Measurements from ENCODE around the gene P2RY2.

The P2RY2 gene

GRCh38 chr11:73248526-73249185 is 30.6 kb downstream of the P2RY2 start:
- DNase-seq = no peak

GRCh38 chr11:73249304-73249703 is 31.2 kb downstream of the P2RY2 start:
- no peak for DNase-seq

GRCh38 chr11:73249853-73250783 is 32.0 kb downstream of the P2RY2 start:
- DNase-seq = no peak

DNA sequence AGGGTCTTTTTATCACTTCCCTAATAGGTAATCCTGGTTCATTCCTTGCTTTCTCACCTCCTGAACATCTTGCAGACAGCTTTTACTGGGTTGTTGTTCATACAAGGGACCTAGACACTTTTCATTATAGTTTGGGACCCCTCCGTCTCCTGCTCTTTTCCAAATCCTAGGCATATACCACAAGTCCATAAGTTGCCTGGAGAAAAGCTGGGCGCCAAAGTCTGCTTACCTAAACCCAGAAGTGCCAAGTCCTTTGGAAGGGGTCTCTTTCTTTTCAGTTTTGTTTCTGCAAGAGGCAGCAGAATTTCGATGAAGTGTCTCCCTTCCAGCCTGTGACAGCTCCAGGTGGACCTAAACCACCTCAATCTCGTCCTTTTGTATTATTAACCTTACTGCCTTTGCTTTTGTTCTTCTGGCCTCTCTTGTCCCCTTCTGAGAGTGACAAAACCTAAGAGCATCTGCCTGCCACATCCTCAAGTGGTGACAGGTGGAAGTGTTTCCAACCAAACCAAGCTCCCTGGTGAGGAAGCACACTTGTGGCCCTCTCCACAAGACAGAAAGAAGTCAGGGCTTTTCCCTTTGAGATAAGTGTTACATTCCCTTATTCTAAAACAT is 34.6 kb downstream of the P2RY2 start:
- DNase-seq = no peak

DNA sequence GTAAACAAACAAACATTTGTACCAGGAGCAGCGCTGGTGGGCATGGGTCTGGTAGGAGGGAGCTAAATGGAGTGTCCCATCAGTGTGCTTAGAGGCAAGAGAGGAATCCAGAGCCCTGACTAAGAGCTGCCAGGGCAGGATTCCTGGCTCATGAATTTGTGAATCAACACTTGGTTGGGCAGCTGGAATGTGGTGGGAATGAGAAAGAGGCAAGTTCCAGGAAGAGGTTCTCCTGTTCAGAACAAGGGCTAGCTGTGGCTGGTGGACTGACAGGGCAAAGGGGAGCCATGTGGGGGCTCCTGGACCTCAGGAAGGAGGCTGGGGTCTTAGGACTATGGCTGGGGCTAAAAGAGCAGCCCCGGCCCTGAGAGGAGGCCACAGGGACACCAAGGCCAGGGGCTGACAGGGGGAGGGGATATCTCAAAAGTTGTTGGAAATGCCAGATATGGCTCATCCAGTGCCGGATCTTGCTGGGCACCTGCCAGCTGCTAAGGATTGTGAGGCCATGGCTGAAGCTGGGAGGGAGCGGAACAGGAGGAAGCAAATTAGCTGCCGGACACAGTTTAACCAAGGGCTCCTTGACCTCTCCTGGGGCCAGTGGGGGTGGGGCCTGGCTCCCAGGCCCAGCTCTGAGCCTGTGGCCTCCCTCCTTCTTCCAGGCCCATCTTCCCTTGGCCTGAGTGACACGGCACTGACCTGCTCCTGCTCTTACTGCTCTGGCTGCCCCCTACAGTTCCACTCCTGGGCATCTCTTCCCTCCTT is 39.4 kb downstream of the P2RY2 start:
- DNase-seq = no peak

- no peak for DNase-seq
Measured at GRCh38 chr11:73258104-73259035, 40.3 kb downstream of the P2RY2 start.

- DNase-seq = no peak
Measured at GRCh38 chr11:73259406-73260126, 41.5 kb downstream of the P2RY2 start.

GRCh38 chr11:73260127-73260457 is 42.0 kb downstream of the P2RY2 start:
- DNase-seq = no peak

DNA sequence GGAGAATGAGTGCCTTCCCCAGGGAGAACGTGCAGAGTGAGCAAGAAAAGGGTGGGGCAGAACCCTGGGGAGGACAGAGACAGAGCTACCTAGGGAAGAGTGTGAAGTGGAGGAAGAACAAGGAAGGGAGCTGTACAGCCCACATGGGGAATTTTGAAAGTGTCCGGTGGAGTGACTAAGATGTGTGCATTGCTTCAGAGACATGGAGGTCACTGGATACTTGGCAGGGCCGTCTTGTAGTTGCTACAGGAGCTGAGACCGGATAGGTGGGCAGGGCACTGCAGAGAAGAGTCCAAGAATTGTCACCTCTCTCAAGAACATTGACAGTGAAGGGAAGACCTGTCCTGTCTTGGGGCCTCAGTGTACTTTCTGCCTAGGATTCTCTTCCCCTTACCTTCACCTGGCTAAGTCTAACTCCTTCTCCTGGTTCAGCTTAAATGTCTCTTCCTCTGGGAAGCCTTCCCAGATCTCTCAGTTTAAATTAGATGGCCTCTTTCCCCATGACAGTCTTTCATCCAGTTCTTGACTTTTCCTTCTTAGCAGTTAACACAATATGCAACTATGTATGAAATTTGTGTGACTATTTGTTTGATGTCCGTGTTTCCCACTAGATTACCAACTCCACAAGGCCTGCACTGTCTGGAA is 44.9 kb downstream of the P2RY2 start:
- DNase-seq = no peak

- DNase-seq = no peak
Measured at GRCh38 chr11:73263640-73264039, 45.6 kb downstream of the P2RY2 start.

DNA sequence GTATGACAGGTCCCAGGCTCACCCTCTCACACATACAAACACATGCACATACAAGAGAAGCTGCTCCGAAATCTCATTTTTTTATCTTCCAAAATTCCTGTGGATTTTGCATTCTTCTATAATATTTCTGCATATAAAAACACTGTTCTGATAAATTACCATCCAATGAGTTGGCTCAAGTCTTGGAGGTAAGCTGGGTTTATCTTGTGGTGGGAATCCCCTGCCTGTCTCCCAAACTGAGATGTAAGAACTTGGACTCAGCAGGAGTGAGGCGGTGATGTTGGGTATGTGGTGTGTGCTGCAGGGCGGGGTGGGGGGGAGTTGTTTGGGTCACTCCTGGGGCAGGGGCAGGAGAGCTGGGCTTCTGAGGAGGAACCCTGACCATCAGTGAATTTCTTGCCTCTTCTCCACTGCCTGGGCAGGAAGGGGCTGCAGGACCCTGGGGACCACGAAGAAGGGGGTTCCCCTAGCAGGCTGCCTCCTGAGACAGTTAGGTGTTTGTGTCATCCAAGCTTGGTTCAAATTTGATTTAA is 47.3 kb downstream of the P2RY2 start:
- no peak for DNase-seq

- no peak for DNase-seq
Measured at GRCh38 chr11:73265853-73266645, 48.0 kb downstream of the P2RY2 start.

GRCh38 chr11:73266646-73267020 is 48.6 kb downstream of the P2RY2 start:
- DNase-seq = no peak

DNA sequence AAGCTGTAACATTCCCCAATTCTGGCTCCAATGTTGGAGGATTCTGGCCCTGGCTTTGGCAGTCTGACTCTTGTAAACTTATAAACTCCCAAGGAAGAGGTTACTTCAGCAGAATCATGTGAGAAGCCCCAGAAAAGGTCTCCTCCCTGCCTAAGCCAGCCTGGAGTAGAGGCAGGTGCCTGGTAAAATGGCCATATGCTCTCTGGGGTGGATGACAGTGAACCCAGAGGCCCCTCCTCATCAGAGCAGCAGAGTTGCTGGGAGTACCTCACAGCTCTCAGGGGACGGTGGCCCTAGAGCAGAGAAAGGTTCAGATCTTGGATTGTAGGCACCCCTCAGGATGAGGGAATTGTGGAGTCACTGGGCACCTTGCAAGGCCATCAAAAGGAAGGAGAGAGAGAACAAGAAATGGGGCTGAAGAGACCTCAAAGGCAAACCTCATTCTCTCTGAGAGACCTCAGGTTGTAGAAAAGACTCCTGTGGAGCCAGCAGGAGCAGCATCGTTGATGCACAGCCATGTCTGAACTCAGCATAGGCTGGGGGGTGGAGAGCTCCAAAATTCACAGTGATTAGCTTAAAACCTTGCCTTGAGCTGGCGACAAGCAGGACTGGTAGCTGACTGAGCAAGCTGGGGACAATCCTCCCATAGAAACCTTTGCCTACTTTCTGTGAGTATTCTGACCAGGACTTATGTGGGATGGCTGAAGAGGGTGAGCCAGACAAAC is 49.2 kb downstream of the P2RY2 start:
- DNase-seq = no peak

GRCh38 chr11:73267906-73268540 is 49.9 kb downstream of the P2RY2 start:
- DNase-seq = no peak

GRCh38 chr11:73268671-73269271 is 50.7 kb downstream of the P2RY2 start:
- no peak for DNase-seq

DNA sequence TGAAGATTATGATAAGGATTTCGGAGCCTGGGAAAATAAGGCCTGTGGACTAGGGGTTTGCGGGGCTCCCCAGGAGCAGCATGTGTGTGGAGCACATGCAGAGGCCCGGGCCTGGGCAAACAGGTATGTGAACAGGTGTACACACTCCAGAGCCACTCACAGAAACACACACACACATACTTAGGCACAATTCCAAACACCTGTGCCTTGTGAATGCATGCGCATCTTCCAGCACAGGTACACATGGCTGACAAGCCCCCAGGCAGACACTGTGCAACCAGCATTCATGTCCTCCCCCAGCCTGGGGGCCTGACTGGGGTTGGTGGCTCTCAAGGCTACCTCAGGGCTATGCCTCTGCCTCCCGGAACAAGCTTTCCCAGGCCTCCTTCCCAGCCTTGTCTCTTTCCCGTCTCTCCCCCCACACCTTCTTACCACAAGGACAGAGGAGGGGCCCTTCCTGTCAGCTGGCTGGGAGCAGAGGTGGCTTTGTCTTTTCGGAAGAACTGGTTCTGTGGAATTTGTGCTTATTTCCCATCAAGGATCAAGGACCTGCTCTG is 51.5 kb downstream of the P2RY2 start:
- DNase-seq = no peak

Measured in activated CD4-positive, alpha-beta T cell treated with anti-CD3 and anti-CD28 coated beads for 4 hours (primary cell).